GM19467 (cell line): ENCODE data around the gene SCRT2.
"Not testable (repeated sequence)": the region's sequence is repeated elsewhere in the genome, so short reads cannot be mapped to it uniquely, and the experiment has no call there.

Source experiments
- ATAC-seq: cut with Tn5 transposase; IDR thresholded peaks from one replicate; pipeline ENCODE4 v1.9.1; 2021; ENCODE audit warnings: mild to moderate bottlenecking, moderate library complexity; ENCODE audit not compliant: unreplicated experiment

Gene SCRT2

DNA sequence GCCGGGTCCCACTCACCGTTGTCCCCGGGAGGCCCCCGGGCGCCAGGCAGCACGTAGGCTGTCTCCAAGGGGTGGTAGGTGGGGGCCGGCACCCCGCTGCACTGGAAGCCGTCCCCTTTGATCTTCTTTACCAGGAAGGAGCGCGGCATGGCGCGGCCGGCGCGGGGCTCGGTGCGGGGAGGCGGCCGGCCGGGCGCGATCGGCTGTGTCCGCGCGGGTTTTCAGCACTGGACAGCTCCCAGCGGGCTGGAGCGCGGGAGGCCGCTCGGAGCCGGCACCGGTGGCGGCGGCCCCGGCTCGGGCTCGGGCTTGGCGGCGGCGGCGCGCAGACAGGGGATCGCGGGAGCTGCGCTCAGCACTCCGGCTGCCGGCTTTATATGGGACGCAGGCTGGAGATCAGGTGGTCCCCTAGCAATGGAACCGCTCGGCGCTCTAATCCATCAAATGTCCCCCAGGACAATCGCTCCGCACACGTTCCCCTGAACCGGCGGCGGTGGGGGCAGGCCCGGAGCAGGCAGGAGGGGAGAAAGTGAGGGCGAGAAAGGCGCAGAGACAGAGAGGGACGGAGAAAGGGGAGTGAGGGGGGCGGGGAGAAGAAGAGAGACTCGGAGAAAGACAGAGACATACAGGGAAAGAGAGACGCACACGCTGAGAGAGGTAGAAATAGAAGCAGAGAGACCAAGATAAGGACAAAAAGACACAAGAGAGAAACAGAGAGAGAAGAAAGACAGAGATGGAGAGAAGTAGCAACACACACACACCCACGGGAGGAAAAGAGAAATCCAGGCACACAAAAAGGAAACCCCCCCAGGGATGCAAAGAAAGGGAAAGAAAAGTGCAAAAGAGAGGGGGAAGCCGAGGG, at the start of gene SCRT2:
TSS of gene SCRT2 (minus strand) at position 350 of the 862 bp plus-strand sequence. CDS start at position 149, 201 bp downstream.
- ATAC-seq = no peak

DNA sequence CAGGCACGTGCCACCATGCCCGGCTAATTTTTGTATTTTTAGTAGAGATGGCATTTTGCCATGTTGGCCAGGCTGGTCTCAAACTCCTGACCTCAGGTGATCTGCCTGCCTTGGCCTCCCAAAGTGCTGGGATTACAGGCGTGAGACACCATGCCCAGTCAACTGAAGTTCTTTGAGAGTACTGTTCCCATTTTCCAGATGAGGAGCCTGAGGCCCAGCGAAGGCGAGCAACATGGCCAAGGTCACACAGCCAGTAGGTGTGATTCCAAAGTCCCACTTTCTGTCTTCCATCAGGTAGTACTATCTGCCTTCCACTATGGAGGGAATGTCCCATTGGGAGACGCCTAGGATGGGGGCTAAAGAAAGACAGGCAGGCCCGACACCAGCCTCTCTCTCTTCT, 49.2 kb upstream of the SCRT2 start:
- not testable (repeated sequence) for ATAC-seq

DNA sequence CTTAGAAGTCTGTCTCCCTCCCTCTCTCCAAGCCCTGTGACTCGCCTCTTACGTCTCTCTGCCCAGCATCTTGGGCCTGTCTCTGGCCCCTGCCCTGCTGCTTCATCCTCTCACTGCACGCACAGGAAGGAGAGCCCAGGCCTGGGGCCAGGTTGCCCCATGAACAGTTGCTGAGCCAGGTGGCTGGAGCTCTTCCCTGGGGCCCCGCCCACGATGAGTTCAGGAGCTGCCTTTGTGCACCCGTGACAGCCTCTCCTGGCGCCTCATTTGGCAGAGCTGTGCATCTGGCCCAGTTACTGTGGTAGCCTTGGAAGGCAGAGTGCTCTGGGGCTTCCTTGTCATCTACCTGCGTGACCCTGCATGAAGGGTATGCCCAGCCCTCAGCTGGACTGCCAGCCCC, 48.2 kb upstream of the SCRT2 start:
- no peak for ATAC-seq

DNA sequence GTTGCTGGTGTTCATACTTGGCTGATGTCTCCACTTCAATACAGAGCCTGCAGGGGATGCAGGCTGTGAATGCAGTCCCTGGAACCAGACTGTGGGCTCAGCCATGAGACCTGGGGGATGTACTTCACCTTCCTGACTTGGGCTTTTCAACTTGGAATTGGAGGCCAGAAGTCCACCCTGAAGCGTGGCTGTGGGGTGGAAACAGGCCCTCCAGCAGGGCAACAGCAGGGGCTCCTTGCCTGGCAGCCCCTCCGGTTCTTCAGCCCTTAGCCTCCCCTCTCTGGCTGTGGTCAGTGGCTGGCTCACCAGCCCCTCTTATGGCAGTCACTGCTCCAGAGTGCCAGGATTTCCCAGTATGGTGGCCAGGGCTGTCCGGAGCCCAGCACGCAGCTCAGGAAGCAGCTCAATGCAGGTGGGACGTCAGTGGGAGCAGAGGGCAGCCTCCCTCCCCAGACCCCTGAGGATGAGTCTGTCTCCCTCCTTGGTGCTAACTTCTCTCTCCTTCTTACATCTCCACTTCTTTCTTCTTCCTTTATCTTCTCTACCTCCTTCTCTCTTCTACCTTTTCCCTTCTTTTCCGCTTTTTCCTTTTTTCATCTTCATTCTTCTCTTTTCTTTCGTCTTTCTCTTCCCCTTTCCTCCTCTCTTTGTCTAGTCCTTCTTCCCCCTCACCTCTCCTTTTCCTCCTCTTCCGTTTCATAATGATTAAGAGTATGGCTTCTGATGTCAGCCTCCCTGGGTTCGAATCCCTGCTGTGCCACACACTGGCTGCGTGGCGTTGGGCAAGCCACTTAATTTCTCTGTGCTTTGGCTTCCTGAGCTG, 47.4 kb upstream of the SCRT2 start:
- ATAC-seq = no peak

DNA sequence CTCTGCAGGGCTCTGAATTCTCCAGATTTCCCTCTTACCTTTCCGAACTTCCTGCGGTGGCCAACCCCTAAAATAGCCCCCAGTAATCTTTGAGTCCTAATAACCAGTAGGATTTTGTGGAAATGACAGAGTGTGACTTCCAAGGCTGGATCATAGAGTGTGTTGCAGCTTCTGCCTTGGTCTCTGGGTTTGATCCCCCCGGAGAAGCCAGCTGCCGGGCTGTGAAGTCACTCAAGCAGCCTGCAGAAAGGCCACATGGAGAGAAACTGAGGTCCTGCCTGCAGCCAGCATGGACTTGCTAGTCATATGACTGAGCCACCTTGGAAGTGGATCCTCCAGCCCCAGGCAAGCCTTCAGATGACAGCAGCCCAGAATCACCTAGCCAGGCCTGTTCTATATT, 46.3 kb upstream of the SCRT2 start:
- no peak for ATAC-seq

DNA sequence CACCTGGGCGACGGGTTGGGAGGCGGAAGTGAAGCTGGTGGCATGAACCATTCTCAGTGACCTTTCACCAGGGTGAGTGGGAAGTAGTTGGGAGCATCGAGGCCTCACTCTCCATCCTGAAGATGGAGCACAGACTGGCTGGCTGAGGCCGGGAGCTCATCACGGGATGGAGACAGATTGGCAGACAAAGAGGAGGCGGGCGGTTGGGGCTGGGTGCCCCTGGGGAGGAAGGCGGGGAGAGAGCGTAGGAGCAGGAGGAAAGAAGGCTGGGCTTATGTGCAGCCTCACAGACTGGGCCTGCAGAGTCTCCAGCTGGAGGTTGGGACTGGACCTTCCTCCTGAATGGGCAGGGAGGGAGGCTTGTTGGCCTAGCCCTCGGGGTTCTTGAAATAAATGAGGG, 44.2 kb upstream of the SCRT2 start:
- no peak for ATAC-seq

DNA sequence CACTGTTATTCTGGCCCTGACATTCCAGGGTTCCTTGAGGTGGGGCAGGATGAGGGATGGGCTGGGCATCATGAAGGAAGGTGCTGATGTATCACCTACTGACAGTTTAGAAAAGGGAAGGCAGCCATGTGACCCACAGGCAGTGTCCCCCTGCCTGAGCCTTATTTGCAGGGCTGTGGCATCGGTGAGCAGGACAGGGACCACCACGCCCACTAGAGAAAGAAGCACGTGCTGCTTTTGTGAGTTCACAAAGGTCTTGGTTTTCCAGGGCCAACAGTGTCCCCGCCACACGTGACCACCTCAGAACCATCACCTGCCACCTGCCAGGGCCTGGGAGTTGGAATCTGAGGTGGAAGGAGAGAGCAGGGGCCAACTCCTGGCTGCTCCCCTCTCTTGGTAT, 43.5 kb upstream of the SCRT2 start:
- no peak for ATAC-seq

DNA sequence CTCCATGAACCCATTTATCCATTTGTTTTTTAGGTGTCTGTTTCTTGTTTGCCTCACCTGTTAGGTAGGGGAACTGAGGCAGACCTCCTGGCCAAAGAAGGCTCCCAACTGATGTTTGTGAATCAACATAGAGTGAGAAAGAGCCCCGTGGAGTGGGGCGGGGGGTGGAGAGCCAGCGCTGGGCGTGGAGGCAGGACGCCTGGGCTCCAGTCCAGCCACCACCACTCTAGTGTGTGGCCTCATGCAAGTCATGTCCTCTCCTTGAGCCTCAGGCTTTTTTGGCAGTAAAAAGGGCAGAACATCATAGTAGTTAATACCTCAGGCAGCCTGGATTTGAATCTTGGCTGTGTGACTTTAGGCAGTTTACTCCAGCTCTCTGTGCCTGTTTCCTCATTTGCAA, 42.2 kb upstream of the SCRT2 start:
- no peak for ATAC-seq

DNA sequence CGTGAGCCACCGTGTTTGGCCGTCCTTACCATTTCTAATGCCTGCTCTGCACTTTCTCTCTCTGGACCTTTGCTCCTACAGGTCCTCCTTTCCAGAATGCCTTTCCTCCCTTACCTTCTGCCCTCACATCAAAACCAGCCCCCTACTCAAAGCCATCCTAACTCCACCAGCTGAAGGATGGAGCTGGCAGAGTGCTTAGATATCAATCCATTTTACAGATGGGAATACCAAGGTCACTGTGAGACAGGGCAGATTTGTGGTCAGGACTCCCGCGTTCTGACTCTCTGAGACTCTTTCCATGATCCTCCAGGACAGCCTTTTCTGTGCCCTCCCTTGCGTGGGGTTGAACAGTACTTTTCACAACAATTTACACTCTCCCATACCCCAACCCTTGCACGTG, 41.7 kb upstream of the SCRT2 start:
- ATAC-seq = no peak

DNA sequence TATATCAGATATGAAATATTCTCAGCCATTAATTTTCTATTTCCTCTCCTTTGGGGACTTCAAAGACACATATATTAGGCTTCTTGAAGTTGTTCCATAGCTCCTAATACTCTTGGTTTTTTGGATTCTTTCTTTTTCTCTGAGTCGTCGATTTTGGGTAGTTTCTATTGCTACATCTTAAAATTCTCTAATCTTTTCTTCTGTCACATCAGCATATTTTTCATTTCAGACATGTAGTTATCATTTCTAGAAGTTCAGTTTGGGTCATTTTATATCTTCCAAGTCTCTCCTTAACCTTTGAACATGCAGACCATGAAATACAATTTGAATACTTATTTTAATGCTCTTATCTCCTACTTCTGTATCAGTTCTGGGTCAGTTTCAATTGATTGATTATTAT, 38.9 kb upstream of the SCRT2 start:
- no peak for ATAC-seq

DNA sequence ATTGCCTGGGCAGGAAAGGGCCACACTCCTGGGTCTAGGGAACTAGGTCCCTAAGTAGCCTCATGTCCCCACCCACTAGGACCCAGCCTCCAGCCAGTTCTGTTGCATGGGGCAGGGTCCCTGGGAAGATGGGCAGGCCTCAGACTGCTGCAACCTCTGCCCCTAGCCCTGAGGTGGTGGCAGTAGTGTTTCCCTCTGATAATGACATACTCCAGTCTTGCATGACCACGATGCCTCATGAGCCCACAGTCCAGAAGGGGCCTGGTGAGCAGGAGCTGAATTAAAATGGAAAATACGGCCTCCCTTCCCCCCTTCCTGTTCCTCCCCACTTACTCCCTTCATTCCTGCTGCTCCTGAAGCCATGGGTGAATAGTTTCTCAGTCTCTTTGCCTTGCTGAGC, 36.0 kb upstream of the SCRT2 start:
- no peak for ATAC-seq

DNA sequence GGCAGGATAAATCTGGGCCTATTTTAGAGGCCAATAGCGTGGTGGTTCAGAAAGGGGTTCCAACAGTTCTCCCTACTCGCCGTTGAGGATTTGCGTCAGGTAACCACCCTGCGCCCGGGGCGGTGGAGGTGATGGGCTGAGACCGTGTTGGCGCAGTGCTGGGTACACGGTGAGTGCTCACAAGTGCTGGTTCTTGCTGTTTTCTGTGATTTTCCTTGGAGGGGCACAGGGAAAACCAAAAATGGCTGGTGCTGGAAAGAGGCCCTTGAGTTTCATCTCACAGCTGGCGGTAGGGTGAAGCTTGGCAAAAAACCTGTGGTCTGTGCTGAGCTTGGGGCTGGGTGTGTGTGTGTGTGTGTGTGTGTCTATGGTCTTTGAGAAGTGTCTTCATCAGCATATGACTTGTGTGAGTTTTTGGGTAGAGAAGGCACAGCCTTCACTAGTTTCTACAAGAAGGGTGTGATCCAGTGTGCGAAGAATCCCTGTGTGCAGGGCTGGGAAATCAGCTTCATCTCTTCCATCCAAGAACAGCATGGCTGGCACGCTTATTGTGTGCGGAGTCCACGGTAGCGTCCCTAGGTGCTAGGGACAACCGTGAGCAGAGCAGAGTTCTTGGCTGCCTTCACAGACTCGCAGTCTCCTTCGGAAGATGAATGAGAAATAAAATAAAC, 35.3 kb upstream of the SCRT2 start:
- no peak for ATAC-seq

DNA sequence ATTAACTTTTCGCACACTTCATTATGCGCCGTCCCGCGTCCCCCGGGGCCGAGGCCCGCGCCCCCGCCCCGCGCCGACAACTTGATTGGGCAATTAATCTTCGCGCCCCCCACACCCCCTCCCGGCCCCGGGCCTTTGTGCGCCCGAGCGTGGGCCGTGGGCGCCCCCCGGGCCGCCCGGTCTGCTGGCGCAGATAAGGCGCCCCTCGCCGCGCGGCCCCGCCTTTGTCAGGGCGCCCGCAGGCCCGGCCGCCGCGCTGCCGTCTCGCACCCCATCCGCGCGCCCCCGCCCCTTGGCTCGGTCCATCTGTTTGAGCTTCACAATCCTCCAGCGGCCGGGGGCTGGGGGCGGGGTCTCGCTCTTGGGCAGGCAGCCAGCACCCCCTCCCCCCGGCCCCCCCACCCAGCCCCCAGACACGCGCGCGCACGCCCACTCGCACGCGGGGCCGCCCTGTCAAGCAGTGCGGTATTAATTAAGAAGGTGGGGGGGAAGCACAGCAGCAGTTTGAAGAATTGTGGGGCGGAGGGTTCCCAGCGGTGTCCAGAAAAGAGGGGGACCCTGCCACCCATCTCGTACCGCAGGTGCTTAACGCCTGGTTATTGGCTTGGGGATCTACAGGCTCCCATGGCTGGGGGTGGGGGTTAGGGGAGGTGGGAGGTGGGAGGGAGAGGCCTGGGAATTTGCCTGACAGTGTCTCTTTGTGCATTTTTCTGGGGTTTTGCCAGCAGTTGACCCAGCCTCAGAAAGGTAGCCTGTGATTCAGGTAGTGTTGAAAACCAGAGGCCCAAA, 34.6 kb upstream of the SCRT2 start:
- no peak for ATAC-seq

DNA sequence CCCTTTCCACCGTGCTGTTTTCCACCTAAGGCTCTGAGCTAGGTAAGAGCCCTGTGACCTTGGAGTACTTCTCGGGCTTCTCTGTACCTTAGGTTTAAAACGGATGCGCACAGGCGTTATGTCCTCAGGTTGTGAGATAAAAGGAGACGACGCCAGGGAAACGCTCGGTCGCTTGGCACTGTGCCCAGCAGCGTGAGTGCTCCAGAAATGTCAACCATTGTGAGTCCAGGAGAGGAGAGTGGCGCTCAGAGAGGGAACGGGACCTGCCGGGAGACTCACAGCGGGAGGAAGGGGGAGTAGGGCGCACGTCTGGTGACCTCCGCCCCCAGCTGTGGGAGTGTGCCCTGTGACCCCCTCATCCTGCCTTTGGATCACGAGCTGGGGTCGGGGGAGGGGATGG, 33.8 kb upstream of the SCRT2 start:
- no peak for ATAC-seq

DNA sequence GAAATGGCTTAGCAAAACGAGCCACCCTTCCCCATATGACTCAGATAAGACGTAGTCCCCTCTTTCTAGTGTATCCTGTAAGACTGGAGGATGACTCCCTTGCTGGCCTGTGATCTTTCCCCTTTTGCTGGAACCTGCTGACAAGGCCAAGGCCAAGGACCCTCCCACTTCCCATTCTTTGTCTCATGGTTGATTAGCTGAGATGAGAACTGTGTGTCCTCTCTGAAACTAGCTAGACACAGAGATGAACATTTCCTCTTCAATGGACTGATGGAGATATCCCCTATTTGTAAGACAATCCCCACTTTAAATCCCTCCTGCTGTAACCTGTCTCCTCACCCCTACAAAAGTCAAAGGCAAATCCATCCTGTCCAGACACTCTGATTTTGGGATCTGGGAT, 33.4 kb upstream of the SCRT2 start:
- no peak for ATAC-seq

DNA sequence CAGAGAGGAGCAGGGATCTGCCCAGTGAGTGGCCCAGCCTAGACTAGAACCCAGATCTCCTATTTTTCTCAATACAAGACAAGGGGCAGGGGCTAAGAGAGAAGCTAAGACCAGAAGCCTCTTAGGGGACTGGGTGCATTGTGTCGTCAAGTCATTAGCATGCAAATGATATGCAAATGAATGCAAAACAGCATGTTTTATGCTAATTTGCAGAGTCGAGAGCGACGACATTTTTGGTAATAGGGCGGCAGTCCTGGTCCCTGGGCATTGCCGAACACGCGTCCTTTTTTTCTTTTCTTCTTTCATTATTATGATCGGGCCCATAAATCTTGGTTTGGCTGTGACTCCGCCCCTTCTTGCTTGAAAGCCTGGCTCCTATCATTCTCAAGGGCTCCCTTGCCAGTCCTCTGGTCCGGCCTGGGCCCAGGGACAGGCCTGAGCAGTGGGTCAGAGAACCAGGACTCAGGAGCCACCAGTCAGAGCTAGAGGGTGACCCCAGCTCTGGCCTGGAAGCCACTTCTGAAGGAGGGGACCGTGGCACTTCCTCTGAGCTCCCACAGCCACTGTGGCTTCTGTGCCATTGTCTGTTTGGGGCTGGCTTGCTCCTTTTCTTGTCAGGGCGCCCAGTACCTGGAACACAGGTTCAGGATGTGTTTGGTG, 32.0 kb upstream of the SCRT2 start:
- ATAC-seq = no peak

DNA sequence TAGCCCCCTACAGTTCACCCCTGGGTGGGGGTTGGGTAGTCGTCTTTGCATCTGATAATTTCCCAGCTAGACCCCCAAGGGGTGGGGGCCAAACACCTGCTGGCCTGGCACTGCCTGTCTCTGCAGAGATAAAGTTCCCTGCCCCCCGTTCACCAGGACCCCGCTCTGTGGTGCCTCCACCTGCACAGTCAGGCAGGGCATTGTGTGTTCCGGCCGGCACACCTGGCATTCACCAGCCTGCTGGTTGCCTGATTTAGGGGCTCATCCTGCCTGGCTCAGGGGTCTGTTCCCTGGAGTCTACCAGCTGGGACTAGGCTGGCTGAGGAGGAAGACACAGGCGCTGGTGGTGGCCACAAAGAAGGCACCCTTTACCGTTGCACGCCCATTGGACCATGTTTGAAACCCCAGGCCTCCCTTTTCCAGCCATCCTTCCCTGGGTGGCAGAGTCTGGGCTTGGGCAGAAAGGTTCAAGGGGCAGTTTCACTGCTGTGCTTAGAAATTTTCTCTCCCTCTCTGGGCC, 30.8 kb upstream of the SCRT2 start:
- ATAC-seq = no peak

DNA sequence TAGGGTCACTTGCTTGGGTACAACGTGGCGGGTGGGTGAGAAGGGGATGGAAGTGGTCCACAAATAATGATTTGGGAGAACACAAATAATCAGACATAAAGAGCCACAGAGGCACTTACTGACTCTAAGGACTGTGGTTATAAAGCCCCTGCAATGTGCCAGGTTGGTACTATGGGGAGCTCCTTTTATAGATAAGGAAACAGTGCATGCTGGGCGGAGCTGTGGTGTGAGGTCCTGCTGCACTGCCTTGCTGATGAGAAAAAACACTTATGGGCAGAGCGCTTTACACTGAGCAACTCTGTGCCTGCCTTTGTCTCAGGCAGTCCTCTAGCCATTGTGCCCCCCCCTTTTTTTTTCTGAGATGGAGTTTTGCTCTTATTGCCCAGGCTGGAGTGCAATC, 29.1 kb upstream of the SCRT2 start:
- no peak for ATAC-seq

DNA sequence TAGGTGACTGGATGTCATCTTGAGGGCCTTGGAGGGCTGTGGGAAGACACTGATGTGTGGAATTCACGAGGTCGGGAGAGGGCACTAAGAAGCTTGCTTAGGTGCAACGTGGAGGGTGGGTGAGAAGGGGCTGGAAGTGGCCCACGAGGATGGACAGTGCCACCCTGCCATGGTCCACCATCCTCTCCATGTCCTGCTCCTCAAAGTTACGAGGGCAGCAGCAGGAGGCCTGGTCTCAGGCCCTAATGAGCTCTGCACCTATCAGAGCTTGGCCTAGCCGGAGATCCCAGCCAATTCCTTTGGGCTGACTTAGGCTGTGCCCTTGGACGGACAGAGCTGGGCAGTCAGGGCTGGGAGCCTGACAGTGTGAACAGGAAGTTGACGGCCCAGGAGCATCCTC, 27.8 kb upstream of the SCRT2 start:
- ATAC-seq = no peak

DNA sequence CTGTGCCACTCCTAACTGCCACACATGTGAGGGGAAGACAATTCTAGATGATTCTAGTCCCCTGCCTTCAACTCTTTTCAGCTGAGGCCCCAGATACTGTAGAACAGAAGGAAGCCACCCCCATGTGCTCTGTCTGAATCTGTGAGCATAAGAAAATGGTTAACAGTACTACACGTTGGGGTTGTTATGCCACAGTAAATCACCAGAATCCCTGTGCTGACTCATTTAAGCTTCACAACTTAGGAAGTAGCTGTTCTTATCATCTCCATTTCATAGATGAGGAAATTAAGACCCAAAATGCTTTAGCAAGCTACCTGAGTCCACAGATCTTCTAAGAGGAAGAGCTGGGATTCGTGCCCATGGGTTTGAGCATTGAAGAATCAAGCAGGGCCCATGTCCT, 27.4 kb upstream of the SCRT2 start:
- no peak for ATAC-seq
